HG03520 (cell line): ENCODE measurements around the gene BTAF1.

Source experiments
- ATAC-seq: cut with Tn5 transposase; IDR thresholded peaks from one replicate; pipeline ENCODE4 v1.9.1; 2021; ENCODE audit warnings: mild to moderate bottlenecking, moderate library complexity; ENCODE audit not compliant: unreplicated experiment

The BTAF1 gene

GRCh38 chr10:92038949-92039348 lies 115.4 kb downstream of the BTAF1 start:
- no peak for ATAC-seq

GRCh38 chr10:92042541-92042940 lies 119.0 kb downstream of the BTAF1 start:
- no peak for ATAC-seq

- ATAC-seq, result no peak
Observed at GRCh38 chr10:92045641-92046106, 122.1 kb downstream of the BTAF1 start.

GRCh38 chr10:92047215-92047614 lies 123.6 kb downstream of the BTAF1 start:
- ATAC-seq, result no peak

GRCh38 chr10:92052088-92052487 lies 128.5 kb downstream of the BTAF1 start:
- ATAC-seq, result no peak

GRCh38 chr10:92052741-92053140 lies 129.2 kb downstream of the BTAF1 start:
- ATAC-seq, result no peak

- no peak for ATAC-seq
Observed at GRCh38 chr10:92054807-92055206, 131.2 kb downstream of the BTAF1 start.

- ATAC-seq, result no peak
Observed at GRCh38 chr10:92062273-92062672, 138.7 kb downstream of the BTAF1 start.

- ATAC-seq, result no peak
Observed at GRCh38 chr10:92064506-92064905, 140.9 kb downstream of the BTAF1 start.

- no peak for ATAC-seq
Observed at GRCh38 chr10:92066386-92066785, 142.8 kb downstream of the BTAF1 start.

GRCh38 chr10:92068900-92069299 lies 145.3 kb downstream of the BTAF1 start:
- no peak for ATAC-seq

- no peak for ATAC-seq
Observed at GRCh38 chr10:92074126-92074887, 150.7 kb downstream of the BTAF1 start.

- ATAC-seq, result no peak
Observed at GRCh38 chr10:92075829-92076228, 152.3 kb downstream of the BTAF1 start.

- ATAC-seq, result no peak
Observed at GRCh38 chr10:92076722-92077121, 153.2 kb downstream of the BTAF1 start.

GRCh38 chr10:92079003-92079402 lies 155.4 kb downstream of the BTAF1 start:
- no peak for ATAC-seq
